Erythroblast (primary cell): Measurements from ENCODE around the gene CHD9.

ENCODE experiments used
- DNase-seq, 2 experiments: peaks; one replicate each; lab custom pipeline; 2025; lab: John Stamatoyannopoulos, UW
- GATA1 ChIP-seq: IDR thresholded peaks from 2 replicates; pipeline ENCODE4 v1.6.1; 2011; ENCODE audit warnings: low read depth, mild to moderate bottlenecking, control low read depth, low read length, moderate library complexity
- POLR2A ChIP-seq: IDR thresholded peaks from 2 replicates; pipeline ENCODE4 v1.6.1; 2011; ENCODE audit warnings: mild to moderate bottlenecking, low read length

The CHD9 gene

DNA sequence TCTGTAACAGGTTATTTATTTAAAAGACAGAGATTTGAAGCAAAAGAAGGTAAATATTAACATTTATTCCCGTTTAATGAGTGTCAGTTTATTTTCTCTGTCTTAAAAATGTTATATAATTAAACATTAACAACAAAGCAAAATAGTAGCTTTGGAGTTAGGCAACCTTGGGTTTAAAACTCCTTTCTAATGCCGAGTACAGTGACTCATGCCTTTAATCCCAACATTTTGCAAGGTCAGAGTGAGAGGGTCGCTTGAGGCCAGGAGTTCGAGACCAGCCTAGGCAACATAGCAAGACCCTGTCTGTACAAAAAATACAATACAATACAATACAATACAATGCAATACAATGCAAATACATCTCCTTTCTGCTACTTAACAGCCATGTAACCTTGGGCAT lies 128.7 kb downstream of the CHD9 start:
- no peak for DNase-seq

DNA sequence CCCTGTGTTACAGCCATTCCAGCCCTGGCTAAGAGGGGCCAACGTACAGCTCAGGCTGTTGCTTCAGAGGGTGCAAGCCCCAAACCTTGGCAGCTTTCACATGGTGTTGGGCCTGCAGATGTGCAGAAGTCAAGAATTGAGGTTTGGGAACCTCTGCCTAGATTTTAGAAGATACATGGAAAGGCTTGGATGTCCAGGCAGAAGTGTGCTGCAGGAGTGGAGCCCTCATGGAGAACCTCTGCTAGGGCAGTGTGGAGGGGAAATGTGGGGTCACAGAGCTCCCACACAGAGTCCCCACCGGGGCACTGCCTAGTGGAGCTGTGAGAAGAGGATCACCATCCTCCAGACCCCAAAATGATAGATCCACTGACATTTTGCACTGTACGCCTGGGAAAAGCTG lies 130.9 kb downstream of the CHD9 start:
- peak; percentile 12 to 16 for DNase-seq

More for the DNA sequence above, 128.7 kb downstream of the CHD9 start:
- TF ChIP-seq GATA1 (no peak), POLR2A (no peak)

DNA sequence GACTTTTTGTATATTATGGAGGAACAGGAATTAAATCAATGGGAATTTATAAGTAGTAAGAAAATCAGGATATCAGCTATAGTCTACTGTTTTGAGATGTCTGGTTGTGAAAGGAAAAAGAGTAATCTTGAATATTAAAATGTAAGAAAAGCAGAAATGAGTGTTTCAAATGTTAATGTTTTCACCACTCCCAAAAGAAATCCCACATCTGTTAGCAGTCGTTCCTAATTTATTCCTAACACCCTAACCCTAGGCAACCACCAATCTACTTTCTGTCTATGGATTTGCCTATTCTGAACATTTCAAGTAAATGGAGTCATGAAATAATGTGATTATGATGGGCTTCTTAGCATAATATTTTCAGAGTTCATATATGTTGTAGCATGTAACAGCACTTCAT lies 133.0 kb downstream of the CHD9 start:
- no peak for TF ChIP-seq GATA1
- TF ChIP-seq POLR2A = no peak
- DNase-seq = no peak

DNA sequence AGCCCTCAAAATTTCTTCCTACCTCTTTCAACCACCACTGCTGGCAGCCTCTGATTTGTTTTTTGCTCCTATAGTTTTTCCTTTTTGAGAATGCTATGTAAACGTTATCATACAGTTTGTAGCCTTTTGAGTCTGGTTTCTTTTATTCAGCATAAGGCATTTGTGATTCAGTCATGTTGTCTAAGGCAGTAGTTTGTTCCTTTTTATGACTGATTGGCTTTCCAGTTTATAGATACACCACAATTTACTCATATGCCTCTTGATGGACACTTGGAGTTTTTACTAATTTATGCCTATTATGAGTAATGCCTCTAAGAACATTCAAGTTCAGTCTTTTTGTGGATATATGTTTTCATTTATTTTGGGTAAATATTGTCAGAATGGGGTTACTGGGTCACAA lies 136.6 kb downstream of the CHD9 start:
- no peak for TF ChIP-seq POLR2A
- TF ChIP-seq GATA1 = no peak
- DNase-seq = no peak

GRCh38 chr16:53198933-53199332 lies 144.1 kb downstream of the CHD9 start:
- no peak for DNase-seq
- TF ChIP-seq POLR2A (no peak), GATA1 (no peak)

DNA sequence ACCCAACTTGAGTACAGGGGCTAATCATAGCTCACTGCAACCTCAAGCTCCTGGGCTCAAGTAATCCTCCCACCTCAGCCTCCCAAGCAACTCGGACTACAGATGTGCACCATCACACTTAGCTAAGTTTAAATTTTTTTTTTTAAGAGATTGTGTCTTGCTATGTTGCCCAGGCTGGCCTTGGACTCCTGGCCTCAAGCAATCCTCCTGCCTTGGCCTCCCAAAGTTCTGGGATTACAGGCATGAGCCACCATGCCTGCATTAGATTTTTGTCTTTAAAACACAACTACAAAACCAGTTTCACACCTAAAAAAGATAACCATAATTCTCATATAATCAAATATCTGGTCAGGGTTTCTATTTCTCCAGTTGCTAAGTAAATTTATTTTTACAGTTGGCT lies 147.1 kb downstream of the CHD9 start:
- no peak for DNase-seq
- TF ChIP-seq POLR2A (no peak), GATA1 (no peak)

DNA sequence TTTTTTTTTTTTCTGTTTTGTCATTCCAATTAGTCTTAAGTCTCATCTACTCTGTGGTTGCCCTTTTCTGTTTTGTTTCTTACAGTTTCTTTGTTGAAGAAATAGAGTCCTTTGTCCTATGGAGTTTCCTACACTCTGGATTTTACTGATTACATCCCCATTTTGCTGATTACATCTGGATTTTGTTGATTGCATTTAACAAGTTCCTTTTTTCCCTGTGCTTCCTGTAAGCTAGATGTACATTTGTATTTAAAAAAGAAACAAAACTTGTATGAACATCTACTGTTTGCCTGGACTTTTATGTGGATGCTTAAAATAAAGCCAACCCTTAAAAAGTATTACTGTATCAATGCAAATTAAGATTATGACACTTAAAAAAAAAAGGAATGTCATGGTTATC lies 147.6 kb downstream of the CHD9 start:
- TF ChIP-seq GATA1 (no peak), POLR2A (no peak)
- no peak for DNase-seq

DNA sequence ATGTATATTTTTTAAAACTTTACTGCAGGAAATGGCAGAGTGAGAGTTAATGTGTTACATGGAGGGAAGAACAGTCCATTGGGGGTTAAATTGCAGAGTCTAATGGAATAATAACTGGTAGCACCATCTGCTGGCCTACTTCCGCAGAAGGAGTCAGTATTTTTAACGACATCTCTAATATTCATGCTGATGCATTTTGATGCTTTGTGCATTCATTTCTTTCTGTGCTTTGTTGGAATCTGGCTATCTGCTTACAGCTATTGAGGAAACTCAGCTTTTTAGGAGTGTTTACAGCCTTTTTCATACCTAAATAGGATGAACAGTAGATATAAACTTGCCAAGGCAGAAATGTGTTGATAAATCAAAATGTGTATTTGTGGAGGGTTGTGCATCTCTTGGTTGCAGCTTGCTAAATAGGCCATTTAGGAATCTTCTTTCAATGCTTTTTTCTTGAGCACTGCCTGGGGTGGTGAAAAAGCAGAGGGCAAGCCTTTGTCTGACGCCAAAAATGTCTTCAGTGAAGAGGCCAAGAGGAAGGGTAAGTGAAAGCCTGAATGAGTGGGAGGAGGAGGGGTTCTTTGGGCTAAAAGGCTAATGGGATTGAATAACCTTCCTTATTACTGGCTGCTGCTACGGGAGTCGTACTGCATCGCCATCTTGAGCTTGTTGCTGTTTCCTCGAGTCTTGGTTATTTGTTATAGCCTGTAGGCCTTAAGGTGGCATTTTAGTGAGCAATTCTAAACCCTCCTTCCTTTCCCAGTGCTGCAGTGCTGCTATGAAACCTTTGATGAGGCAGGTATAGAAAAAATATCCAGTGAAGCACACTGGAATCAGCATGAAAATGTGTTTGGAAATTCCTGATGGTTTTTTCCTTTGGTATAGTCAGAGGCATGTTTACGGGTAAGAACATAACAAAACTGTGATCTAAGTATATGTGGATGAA lies 153.3 kb downstream of the CHD9 start:
- TF ChIP-seq POLR2A (peak; percentile 84), GATA1 (no peak)
- DNase-seq = peak; percentile 89 to 91

- peak; percentile 29 to 45 for DNase-seq
- TF ChIP-seq GATA1 (no peak), POLR2A (no peak)
Observed at GRCh38 chr16:53209429-53209828, 154.6 kb downstream of the CHD9 start.

GRCh38 chr16:53209877-53210276 lies 155.1 kb downstream of the CHD9 start:
- no peak for TF ChIP-seq GATA1
- TF ChIP-seq POLR2A = no peak
- DNase-seq = no peak

DNA sequence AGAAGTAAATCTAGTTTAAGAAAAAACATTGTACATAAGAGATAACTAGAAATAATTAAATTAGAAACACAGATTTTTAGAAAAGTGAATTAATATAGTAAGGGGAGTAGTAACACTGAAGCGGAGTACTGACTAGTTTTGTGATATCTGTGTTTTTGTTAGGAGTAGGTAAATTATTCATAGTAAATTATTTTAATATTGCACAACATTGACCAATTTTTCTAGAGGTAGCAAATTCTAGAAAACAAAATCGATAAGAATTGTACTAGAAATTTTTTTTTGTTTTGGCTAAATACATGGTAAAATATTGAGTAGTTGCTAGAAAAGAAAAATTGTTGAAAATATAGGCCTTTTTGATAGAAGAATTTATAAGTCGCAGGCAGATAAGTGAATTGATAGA lies 156.5 kb downstream of the CHD9 start:
- TF ChIP-seq GATA1 = no peak
- TF ChIP-seq POLR2A = no peak
- peak in 1 of 2 experiments; percentile 17 for DNase-seq

- peak in 1 of 2 experiments; percentile 9 for DNase-seq
- no peak for TF ChIP-seq POLR2A
- TF ChIP-seq GATA1 = no peak
Observed at GRCh38 chr16:53212893-53213223, 158.1 kb downstream of the CHD9 start.

DNA sequence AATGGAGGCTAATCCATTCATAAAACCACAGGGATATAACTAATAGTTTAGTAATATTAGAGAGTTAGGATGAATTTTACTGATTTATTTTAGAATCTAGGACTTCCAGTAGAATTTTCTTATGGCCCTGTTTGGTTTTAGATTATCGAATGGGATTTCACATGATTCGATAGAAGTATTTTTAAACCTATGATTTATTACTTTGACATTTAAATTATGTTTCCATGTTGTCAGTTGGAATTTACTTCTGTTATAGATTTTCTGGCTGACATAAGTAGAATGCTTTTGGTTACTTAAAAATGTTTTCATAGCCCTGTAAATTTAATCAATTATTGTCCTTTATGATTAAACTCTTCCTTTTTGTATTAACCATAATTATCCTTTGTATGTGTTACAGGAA lies 158.8 kb downstream of the CHD9 start:
- DNase-seq = no peak
- TF ChIP-seq POLR2A (no peak), GATA1 (no peak)

DNA sequence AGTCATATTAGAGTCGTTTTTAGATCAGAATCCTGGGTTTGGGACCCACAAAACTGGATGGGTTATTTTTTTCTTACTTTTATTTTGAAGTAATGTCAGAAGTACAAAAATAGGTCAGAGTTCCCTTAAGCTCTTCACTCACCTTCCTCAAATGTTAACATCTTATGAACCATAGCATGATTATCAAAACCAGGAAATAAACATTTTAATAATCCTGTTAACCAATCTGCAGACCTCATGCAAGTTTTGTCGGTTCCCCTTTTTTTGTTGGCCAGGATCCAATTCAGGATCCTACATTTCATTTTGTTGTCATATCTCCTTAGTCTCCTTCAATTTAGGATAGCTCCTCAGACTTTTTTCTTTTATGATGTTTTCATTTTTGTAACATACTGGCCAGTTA lies 162.0 kb downstream of the CHD9 start:
- DNase-seq = peak; percentile 8 to 30
- TF ChIP-seq GATA1 = no peak
- no peak for TF ChIP-seq POLR2A

- no peak for TF ChIP-seq POLR2A
- TF ChIP-seq GATA1 = no peak
- no peak for DNase-seq
Observed at GRCh38 chr16:53219371-53219770, 164.6 kb downstream of the CHD9 start.
